LoVo (cell line): ENCODE data around the gene GRK1.
"Not testable (repeated sequence)": the region's sequence is repeated elsewhere in the genome, so short reads cannot be mapped to it uniquely, and the experiment has no call there.

ENCODE experiments used
- DNase-seq: peaks from one replicate; pipeline ENCODE4 v3.0.0-alpha.2; 2016; ENCODE audit warnings: low spot score

Gene GRK1

DNA sequence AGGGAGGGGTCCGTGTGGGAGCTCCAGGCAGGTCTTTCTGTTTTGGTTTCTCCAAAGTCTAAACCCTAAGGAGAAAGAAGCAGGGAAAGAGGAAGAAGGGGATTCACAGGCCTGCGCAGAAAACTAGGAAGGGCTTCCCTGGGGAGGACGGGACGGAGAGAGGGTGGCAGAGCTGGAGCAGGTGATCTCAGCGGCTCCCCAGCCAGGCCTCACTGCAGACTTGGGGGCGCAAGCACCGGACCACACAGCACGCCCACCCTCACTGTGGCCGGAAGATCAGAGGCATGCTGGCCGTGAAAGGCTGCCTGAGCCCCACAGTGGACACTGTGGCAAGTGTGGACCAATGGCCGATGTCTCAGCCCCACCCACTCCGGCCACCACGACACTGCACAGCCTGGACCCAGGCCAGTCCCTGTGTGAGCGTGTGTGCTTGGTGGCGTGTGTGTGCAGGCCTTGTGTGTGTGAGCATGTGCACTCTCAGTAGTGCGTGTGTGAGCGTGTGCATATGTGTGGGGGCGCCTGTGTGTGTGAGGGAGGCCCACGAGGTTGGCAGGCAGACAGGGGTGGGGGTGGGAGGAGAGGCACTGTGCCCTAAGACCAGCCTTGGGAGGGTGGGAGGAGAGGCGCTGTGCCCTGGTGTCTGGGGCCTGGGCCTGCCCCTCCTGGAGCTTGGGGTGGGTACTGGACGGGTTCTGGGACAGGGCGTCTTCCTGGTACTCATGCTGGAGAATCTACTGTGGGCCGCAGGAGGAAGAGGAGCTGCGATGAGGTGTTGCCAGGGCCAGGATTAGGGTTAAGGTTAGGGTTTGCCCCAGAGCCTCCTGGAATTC, 76.6 kb downstream of the GRK1 start:
- no peak for DNase-seq

DNA sequence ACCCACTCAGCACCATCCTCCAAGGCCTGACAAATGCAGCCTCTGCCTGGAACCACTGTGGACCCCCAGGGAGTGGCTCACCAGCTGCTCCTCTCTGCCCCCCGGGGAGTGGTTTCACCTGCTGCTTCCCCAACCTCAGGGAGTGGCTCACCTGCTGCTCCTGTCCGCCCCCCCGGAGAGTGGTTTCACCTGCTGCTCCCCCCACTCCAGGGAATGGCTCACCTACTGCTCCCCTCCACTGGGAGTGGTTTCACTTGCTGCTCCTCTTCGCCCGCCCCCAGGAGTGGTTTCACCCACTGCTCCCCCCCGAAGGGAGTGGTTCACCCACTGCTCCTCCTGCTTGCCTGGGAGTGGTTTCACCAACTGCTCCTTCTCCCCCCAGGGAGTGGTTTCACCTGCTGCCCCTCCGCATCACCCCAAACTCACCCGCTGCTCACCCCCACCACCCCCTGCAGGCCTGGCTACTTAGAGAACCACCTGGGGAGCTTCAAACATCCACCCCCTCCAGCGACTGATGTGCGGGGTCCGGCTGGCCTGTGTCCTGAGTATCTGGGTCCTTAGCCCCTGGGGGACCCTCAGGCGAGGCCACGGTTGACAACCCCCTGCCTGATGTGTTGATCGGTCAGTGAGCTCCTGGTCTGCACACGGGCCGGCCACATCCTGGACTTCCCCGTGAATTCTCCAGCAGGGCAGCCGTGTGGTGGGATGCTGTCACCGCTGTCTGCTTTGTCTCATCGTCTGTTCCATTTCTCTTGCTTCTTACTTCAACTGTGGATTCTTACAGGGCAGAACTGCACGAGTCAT, 77.4 kb downstream of the GRK1 start:
- no peak for DNase-seq

GRCh38 chr13:113745059-113745458, 78.0 kb downstream of the GRK1 start:
- no peak for DNase-seq

DNA sequence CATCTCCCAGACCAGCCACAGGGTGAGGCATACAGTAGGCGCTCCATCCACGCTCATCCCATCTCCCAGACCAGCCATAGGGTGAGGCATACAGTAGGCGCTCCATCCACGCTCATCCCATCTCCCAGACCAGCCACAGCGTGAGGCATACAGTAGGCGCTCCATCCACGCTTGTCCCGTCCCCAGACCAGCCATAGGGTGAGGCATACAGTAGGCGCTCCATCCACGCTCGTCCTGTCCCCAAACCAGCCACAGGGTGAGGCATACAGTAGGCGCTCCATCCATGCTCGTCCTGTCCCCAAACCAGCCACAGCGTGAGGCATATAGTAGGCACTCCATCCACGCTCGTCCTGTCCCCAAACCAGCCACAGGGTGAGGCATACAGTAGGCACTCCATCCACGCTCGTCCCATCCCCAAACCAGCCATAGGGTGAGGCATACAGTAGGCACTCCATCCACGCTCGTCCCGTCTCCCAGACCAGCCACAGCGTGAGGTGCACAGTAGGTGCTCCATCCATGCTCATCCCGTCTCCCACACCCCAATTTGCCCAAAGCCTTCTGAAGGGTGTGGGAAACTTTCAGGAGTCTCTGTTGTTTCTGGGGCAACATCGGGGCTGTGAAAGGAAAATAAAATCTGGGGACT, 78.6 kb downstream of the GRK1 start:
- not testable (repeated sequence) for DNase-seq

- DNase-seq, result no peak
Observed at GRCh38 chr13:113746143-113746525, 79.1 kb downstream of the GRK1 start.

DNA sequence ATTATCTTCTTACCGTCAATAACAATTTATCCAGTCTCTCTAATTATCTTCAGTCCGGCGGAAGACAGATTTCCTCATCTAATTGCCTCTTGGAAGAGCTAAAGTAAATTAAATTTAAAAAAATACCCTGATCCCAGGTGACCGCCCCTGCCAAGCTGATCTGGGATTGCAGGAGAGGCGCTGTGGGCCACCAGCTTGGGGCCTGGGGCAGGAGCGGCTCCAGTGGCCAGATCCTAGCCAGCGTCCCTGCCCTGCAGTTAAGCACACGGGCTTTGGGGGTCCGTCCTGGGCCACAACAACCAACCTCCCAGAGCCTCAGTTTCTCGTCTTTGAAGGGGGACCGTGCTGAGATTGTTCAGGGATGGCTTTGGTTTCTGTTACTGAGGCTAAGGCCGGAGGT, 79.7 kb downstream of the GRK1 start:
- no peak for DNase-seq

- no peak for DNase-seq
Observed at GRCh38 chr13:113747291-113747833, 80.3 kb downstream of the GRK1 start.

DNA sequence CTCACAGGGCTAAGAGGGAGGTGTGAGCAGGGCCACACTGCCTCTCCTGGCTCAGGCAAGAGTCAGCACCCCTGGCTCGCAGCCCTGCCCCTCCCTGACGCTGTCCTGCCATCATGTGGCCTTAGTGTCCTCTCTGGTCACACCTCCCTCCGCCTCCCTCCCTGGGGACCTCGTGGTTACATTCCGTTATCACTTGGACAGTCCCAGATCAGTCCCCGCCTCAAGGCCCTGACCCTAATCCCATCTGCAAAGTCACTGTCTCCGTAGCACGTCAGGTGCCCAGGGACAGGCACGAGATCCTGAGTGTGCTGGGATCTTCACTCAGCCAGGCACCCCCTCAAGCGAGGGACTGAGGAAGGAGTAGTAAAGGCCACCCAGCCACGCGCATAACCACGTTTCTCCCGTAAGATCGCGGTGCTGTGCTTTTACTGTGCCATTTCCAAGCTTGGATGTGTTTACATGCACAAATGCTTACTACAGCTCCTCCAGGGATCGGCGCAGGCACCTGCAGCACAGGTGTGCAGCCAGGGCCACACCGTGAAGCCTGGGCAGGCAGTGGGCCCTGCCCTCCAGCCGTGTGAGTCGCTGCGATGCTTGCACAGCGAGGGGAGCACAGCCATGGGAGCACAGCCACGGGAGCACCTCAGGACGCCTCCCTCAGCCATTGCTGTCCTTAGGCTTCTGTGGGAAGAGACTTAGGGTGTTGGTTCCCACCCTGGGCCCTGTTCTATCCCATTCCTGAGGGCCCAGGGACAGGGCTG, 81.3 kb downstream of the GRK1 start:
- no peak for DNase-seq

- DNase-seq, result no peak
Observed at GRCh38 chr13:113748862-113749451, 81.9 kb downstream of the GRK1 start.

GRCh38 chr13:113749507-113749906, 82.5 kb downstream of the GRK1 start:
- no peak for DNase-seq

DNA sequence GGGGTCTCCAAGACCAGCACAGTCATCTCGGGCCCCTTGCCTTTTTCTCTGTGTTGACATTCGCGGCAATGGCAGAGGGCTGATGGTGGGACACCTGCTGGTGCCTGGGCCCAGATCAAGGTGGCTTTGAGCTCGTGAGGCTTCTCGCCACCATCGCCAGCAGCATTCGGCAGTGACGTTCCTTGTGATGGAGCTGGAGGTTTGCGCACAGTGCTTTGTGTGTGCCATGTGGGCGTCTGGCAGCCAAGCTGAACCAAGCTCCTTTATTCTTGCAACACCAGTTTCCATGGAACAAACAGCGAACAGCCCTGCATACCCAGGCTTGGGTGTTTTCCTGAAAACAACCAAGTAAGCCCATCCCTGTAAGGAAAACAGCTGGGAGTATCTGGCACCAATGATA, 82.9 kb downstream of the GRK1 start:
- no peak for DNase-seq

- no peak for DNase-seq
Observed at GRCh38 chr13:113750554-113751399, 83.8 kb downstream of the GRK1 start.

GRCh38 chr13:113751491-113751890, 84.5 kb downstream of the GRK1 start:
- no peak for DNase-seq

- DNase-seq, result not testable (repeated sequence)
Observed at GRCh38 chr13:113752211-113752986, 85.4 kb downstream of the GRK1 start.

DNA sequence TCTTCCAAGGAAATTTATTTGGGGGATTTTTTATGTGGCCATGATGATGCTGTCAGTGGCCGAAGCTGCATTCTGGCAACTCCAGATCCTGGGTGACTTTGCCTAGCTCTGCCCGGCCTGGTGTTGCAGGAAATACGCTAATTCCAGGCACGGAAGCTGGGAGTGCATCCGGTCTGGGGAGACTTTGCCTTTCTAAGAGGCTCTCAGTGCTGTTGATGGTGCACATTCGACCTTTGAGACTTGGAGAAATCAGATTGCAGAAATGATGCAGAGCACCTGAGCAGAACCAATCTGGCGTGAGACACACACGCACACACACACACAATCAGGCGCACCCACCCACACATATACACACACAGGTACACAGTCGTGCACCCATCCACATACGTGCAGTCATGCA, 86.2 kb downstream of the GRK1 start:
- no peak for DNase-seq

DNA sequence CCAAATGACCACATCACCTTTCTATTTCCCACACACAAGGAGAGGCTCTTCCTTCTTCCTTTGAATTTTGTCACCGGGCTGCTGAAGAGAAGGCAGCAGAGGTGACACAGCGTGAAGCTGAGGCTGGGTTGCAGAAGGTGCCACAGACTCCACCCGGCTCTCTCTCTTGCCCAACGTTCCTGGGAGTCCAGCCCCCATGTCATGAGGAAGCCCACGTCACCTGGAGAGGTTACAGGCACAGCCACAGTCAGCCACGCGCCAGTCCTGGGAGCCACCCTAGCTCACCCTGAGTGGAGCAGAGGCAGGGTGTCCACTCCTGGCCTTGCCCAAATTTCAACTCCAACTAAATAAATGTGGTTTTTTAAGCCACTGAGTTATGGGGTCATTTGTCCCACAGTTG, 87.2 kb downstream of the GRK1 start:
- DNase-seq, result no peak

- DNase-seq, result no peak
Observed at GRCh38 chr13:113754691-113755090, 87.7 kb downstream of the GRK1 start.

GRCh38 chr13:113756441-113757097, 89.5 kb downstream of the GRK1 start:
- DNase-seq, result no peak
